Left lung (tissue), 10 donors: ENCODE measurements around the gene N4BP2. TPM values are rescaled to one million over a fixed set of nuclear protein-coding genes. Genes with fewer than 3 reads are reported as not detected.

Source experiments
- ATAC-seq: fragments of 200-7000 bp; cut with Tn5 transposase; one replicate; pipeline ENCODE4 v1.9.1; 2020; ENCODE audit warnings: moderate library complexity
- DNase-seq, 4 donors: peaks; one replicate each; pipeline ENCODE4 v3.0.0-alpha.2; 2013 to 2020
- H3K27ac ChIP-seq, 2 donors: fragments of 200-600 bp; sonication (generic) in 1 of 2; one replicate each; pipeline versions ENCODE4 v1.5.0 to v1.8.0; 2020 to 2021
- H3K27me3 ChIP-seq, 2 donors: fragments of 200-600 bp; sonication (generic) in 1 of 2; one replicate each; pipeline versions ENCODE4 v1.5.0 to v1.8.0; 2020 to 2021
- H3K36me3 ChIP-seq, 2 donors: fragments of 200-600 bp; sonication (generic) in 1 of 2; one replicate each; pipeline versions ENCODE4 v1.5.0 to v1.8.0; 2020 to 2021
- H3K4me1 ChIP-seq, 2 donors: fragments of 200-600 bp; one replicate each; pipeline ENCODE4 v1.8.0; 2021
- H3K4me3 ChIP-seq, 2 donors: fragments of 200-600 bp; sonication (generic) in 1 of 2; one replicate each; pipeline versions ENCODE4 v1.5.0 to v1.8.0; 2020 to 2021; ENCODE audit warnings: mild to moderate bottlenecking in 1 of 2
- H3K9me3 ChIP-seq, 2 donors: fragments of 200-600 bp; sonication (generic) in 1 of 2; one replicate each; pipeline versions ENCODE4 v1.5.0 to v1.8.0; 2020 to 2021
- intact Hi-C, 2 donors: fragments of 100-400 bp; cut with DNase I; formaldehyde crosslinking; loops; one replicate each; pipeline versions ENCODE4 v1.11.2 to v1.14.2; 2022
- polyA plus RNA-seq, 6 donors: library from polyadenylated mRNA; unstranded; fragments of 120-200 nt; gene quantifications; one replicate each; pipeline ENCODE4 v1.2.1, GENCODE V29; 2013; ENCODE audit not compliant: insufficient read length in 6 of 6
- total RNA-seq, 2 donors: library from RNA; stranded (reverse); fragmentation: NEBNext Ultra II Directional; extraction: Animal tissue kit (Norgen Biotek cat#: 25700); gene quantifications; one replicate each; pipeline ENCODE4 v1.2.1, GENCODE V29; 2021
- TF ChIP-seq, protein P1 (sequence below), 2 donors: fragments of 200-600 bp; sonication (generic) in 1 of 2; IDR thresholded peaks; one replicate each; pipeline versions ENCODE4 v1.5.0 to v1.8.0; 2021; ENCODE audit warnings: antibody characterized with exemption in 2 of 2
- donor health status: DM: no; HTN: yes; CAD: no.
- donor health status: DM: no; HTN: no; CAD: no.

N4BP2 gene
- total and polyA plus RNA-seq, 8 donors: 5.9 to 22.3 (median 18.8) TPM

DNA sequence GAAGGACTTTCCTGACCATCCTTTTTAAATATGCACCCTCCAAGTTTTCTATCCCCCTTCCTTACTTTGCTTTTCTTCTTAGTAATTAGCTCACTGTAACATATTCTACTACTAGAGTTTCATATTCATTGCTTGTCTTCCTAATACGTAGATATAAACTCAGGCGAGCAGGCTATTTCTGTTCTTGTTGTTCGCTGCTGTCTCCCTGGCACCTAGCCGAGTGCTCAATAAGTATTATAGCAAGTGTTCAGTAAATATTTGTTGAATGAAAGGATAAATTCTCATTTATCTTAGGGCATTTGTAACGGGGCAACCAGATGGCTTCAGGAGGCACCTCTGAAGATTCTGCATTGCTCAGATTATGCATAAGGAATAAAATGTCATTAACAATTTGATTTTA lies 133.4 kb downstream of the N4BP2 start:
- DNase-seq: peak in 2 of 4 donors; percentile 34 to 57
- no peaks in the 10 kb centered on the region for H3K9me3 ChIP-seq
- no peak overlapping the region for H3K27ac ChIP-seq
- TF ChIP-seq, protein P1, sequence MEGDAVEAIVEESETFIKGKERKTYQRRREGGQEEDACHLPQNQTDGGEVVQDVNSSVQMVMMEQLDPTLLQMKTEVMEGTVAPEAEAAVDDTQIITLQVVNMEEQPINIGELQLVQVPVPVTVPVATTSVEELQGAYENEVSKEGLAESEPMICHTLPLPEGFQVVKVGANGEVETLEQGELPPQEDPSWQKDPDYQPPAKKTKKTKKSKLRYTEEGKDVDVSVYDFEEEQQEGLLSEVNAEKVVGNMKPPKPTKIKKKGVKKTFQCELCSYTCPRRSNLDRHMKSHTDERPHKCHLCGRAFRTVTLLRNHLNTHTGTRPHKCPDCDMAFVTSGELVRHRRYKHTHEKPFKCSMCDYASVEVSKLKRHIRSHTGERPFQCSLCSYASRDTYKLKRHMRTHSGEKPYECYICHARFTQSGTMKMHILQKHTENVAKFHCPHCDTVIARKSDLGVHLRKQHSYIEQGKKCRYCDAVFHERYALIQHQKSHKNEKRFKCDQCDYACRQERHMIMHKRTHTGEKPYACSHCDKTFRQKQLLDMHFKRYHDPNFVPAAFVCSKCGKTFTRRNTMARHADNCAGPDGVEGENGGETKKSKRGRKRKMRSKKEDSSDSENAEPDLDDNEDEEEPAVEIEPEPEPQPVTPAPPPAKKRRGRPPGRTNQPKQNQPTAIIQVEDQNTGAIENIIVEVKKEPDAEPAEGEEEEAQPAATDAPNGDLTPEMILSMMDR (IDR thresholded peaks at IDR 0.05): no peak
- peak; percentile 63 for ATAC-seq
- intact Hi-C loops: no loop called here
- H3K27me3 ChIP-seq: no peaks in the 10 kb centered on the region
- H3K36me3 ChIP-seq: no peaks in the 10 kb centered on the region
- no peak overlapping the region for H3K4me3 ChIP-seq
- H3K4me1 ChIP-seq: peaks cover 0 to 14% of the 10 kb centered on the region in 2 donors

DNA sequence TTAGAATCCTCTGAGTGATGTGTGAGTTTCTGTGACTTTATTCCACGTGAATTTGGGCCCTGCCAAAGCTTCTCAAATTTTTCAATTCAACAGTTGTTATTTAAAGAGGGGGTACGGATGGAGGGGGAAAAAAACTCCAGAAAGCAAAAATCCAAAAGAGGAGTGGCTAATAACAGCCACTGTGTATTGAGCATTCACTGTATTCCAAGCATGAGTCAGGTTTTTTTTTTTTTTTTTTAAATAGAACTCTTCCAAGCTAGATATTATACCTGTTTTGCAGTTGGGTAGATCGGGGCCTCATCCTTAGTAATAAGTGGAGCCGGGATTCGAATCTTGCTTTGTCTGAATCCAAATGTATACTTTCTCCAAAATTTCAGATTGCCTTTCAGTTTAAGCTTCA lies 133.8 kb downstream of the N4BP2 start:
- no peaks in the 10 kb centered on the region for H3K9me3 ChIP-seq
- peaks cover 0 to 12% of the 10 kb centered on the region in 2 donors for H3K4me1 ChIP-seq
- no peaks in the 10 kb centered on the region for H3K27me3 ChIP-seq
- H3K27ac ChIP-seq: no peak overlapping the region
- no peaks in the 10 kb centered on the region for H3K36me3 ChIP-seq
- ATAC-seq (no peak), DNase-seq (no peak)
- intact Hi-C loops: no loop called here
- no peak overlapping the region for H3K4me3 ChIP-seq
- TF ChIP-seq, protein P1 (IDR thresholded peaks at IDR 0.05): no peak

DNA sequence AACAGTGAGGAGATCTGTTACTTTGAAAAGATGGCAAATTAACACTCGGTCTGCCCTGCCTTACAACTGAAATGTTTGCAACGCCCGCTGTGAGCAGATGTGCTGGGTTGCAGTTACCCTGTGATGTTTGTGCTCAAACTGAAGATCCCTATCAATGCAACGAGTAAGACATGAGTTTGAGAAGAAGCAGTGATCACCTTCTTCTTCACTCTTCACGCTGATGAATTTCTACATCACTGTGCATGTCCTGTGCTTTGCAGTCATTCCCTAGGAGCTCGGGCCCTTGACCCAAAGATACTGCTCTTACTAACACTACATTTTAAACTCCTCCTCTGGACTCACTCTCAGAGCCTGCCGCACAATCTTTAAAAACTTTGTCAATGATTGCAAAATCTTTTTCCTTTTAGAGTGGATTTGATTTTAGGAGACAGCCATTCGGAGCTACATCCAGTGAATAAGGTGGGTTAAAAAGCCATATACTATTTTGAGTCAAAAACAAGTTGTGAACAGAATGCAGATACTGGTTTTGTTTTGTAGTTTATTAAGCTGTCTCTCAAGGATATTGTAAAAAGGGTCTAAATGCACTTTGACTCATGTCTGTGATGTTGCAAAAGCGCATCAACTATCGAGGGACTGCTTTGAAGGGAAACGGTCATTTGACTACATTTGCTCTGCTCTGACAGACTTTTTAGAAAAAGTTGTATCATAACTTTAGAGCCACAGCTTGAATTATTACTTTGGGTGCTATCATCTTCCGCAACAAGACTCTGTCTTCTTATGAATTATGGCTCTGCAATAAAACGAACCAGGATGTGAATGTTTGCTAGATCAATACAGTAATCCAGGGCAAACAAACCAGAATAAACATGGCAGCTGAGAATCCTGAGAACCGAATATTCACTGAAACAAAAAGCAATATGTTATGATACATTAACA lies 134.5 kb downstream of the N4BP2 start:
- Histone ChIP-seq H3K36me3 (no peaks in the 10 kb centered on the region), H3K27ac (no peak overlapping the region), H3K27me3 (no peaks in the 10 kb centered on the region), H3K4me3 (no peak overlapping the region), H3K4me1 (peaks cover 0 to 9% of the 10 kb centered on the region in 2 donors), H3K9me3 (no peaks in the 10 kb centered on the region)
- intact Hi-C loops: no loop called here
- ATAC-seq: peak; percentile 55
- no peak for DNase-seq
- TF ChIP-seq, protein P1 (IDR thresholded peaks at IDR 0.05): no peak

DNA sequence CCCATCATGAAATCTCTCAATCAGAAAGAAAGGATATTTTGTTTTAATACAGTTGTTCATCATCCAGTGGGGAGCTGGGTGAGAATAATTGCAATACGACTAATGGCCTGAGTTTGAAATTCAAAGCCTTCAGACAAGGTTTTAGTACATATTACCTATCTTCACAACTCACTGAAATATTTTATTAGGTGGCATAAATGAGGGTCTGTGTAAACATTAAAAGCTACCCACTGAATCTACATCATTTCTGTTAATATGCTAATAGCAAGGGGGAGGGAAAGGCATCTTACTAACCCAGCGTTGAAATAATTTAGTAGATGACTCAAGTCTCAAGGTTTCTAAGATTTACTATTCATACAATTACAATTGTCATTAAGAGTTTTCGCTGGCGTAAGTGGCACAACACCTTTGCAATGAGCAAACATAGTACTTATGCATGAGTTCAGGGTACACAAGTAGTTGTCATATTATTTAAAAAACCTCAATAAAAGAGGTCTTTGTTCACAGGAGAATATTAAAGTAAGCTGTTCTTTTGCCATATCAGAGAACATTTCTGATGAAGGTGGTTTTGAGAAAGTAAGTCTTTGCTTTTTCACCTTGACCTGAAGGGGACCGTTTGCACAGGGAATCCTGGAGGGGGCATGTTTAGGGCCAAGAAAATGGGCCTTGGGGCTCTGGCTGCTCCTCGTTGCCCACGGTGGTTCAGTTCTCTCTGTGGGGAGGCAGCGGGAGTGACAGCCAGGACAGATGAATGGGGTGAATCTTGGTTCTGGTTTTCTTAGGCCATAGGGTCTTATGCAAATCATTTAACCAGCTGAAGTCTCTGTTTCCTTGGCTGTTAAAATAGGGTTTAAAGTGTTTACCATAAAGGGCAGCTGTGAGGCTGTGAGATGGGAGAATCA lies 135.7 kb downstream of the N4BP2 start:
- ATAC-seq (no peak), DNase-seq (no peak)
- Histone ChIP-seq H3K4me1 (peaks cover 0 to 7% of the 10 kb centered on the region in 2 donors), H3K9me3 (no peaks in the 10 kb centered on the region), H3K27me3 (no peaks in the 10 kb centered on the region), H3K27ac (no peak overlapping the region), H3K36me3 (no peaks in the 10 kb centered on the region), H3K4me3 (no peak overlapping the region)
- intact Hi-C loops: no loop called here
- TF ChIP-seq, protein P1 (IDR thresholded peaks at IDR 0.05): no peak
